HG02973 (cell line): ENCODE measurements around the gene SPHK2.
"Not testable (repeated sequence)": the region's sequence is repeated elsewhere in the genome, so short reads cannot be mapped to it uniquely, and the experiment has no call there.

Experiments
- ATAC-seq: cut with Tn5 transposase; IDR thresholded peaks from one replicate; pipeline ENCODE4 v1.9.1; 2021; ENCODE audit warnings: moderate library complexity; ENCODE audit not compliant: unreplicated experiment

Gene SPHK2

GRCh38 chr19:48676887-48677286 lies 57.6 kb downstream of the SPHK2 start:
- ATAC-seq, result no peak

- ATAC-seq, result no peak
Observed at GRCh38 chr19:48678201-48678600, 58.9 kb downstream of the SPHK2 start.

- ATAC-seq, result not testable (repeated sequence)
Observed at GRCh38 chr19:48680006-48680405, 60.7 kb downstream of the SPHK2 start.
